OCI-LY1 (cell line): ENCODE data around the gene LACC1.

Experiments
- EZH2 ChIP-seq: fragments of 200-600 bp; sonication (generic), shearing (Covaris generic); IDR thresholded peaks from 2 replicates; pipeline ENCODE4 v1.8.0; 2017; ENCODE audit warnings: borderline replicate concordance, mixed run types, mild to moderate bottlenecking, antibody characterized with exemption, low read length, moderate library complexity, mixed read lengths
- TF ChIP-seq, protein P1 (sequence below): fragments of 200-600 bp; sonication (generic), shearing (Covaris generic); IDR thresholded peaks from 2 replicates; pipeline ENCODE4 v1.5.1; 2017; ENCODE audit warnings: mild to moderate bottlenecking, antibody characterized with exemption, low read length, moderate library complexity, mixed read lengths

DNA sequence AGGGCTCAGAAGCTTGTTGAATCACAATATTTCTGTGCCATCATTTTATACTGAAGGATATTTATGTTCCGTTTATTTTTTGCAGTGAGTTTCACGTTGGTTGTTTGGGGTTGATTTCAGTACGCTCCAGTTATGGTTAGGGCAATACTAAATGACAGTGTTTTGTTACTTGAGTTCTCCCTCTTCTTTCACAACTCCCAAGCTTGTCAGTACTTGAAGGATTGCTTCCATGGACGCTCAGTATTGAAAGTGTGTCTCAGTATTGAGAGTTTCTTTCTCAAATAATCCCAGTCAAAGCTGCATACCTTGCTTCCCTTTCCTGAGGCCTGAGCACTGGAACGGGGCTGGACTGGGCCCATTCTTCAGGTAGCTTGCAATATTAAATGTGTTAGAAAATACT, 38.9 kb downstream of the LACC1 start:
- TF ChIP-seq, protein P1, sequence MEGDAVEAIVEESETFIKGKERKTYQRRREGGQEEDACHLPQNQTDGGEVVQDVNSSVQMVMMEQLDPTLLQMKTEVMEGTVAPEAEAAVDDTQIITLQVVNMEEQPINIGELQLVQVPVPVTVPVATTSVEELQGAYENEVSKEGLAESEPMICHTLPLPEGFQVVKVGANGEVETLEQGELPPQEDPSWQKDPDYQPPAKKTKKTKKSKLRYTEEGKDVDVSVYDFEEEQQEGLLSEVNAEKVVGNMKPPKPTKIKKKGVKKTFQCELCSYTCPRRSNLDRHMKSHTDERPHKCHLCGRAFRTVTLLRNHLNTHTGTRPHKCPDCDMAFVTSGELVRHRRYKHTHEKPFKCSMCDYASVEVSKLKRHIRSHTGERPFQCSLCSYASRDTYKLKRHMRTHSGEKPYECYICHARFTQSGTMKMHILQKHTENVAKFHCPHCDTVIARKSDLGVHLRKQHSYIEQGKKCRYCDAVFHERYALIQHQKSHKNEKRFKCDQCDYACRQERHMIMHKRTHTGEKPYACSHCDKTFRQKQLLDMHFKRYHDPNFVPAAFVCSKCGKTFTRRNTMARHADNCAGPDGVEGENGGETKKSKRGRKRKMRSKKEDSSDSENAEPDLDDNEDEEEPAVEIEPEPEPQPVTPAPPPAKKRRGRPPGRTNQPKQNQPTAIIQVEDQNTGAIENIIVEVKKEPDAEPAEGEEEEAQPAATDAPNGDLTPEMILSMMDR, result no peak
- TF ChIP-seq EZH2, result no peak
